Measurements from ENCODE around the gene A2ML1.

DNA sequence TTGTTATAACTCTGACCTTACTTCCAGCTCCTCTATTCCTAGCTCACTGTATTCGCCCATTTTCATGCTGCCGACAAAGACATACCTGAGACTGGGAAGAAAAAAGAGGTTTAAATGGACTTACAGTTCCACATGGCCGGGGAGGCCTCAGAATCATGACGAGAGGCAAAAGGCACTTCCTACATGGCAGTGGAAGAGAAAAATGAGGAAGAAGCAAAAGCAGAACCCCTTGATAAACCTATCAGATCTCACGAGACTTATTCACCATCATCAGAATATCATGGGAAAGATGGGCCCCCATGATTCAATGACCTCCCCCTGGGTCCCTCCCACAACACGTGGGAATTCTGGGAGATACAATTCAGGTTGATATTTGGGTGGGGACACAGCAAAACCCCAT, 77.4 kb downstream of the A2ML1 start:
- TF ChIP-seq POLR2AphosphoS5 (IDR thresholded peaks at IDR 0.05; ENCODE audit: low read depth, low read length) (no peak), POLR2A (IDR thresholded peaks at IDR 0.05; ENCODE audit: low read depth, low read length) (no peak)

All from GM12891 (cell line).